OCI-LY1 (cell line): Measurements from ENCODE around the gene USP14.

Experiments
- CTCF ChIP-seq: fragments of 200-600 bp; sonication (generic), shearing (Covaris generic); IDR thresholded peaks from 2 replicates; pipeline ENCODE4 v1.5.1; 2017; ENCODE audit warnings: mild to moderate bottlenecking, antibody characterized with exemption, low read length, moderate library complexity, mixed read lengths
- EZH2 ChIP-seq: fragments of 200-600 bp; sonication (generic), shearing (Covaris generic); IDR thresholded peaks from 2 replicates; pipeline ENCODE4 v1.8.0; 2017; ENCODE audit warnings: borderline replicate concordance, mixed run types, mild to moderate bottlenecking, antibody characterized with exemption, low read length, moderate library complexity, mixed read lengths

GRCh38 chr18:155688-156087, 2.7 kb upstream of the USP14 start:
- TF ChIP-seq CTCF (no peak), EZH2 (no peak)
